GM19468 (cell line): ENCODE results near the gene NDRG3.
"Not testable (repeated sequence)": the region's sequence is repeated elsewhere in the genome, so short reads cannot be mapped to it uniquely, and the experiment has no call there.

Experiments
- ATAC-seq: cut with Tn5 transposase; IDR thresholded peaks from one replicate; pipeline ENCODE4 v1.9.1; 2021; ENCODE audit warnings: mild to moderate bottlenecking, moderate library complexity, moderate number of reproducible peaks; ENCODE audit not compliant: unreplicated experiment; ENCODE audit errors: extremely low read depth

The NDRG3 gene

GRCh38 chr20:36647196-36648121 lies 98.4 kb downstream of the NDRG3 start:
- no peak for ATAC-seq

GRCh38 chr20:36646678-36647077 lies 99.2 kb downstream of the NDRG3 start:
- no peak for ATAC-seq

- ATAC-seq, result no peak
Measured at GRCh38 chr20:36645998-36646397, 99.9 kb downstream of the NDRG3 start, which contains the start of gene SLA2. SLA2 (minus strand) TSS chr20:36646196; CDS start chr20:36641335, 4,861 bp downstream.

- ATAC-seq, result no peak
Measured at GRCh38 chr20:36645353-36645752, 100.5 kb downstream of the NDRG3 start.

- ATAC-seq, result no peak
Measured at GRCh38 chr20:36644706-36645095, 101.2 kb downstream of the NDRG3 start.

- no peak for ATAC-seq
Measured at GRCh38 chr20:36644032-36644705, 101.7 kb downstream of the NDRG3 start.

- ATAC-seq, result no peak
Measured at GRCh38 chr20:36642136-36642535, 103.8 kb downstream of the NDRG3 start.

- no peak for ATAC-seq
Measured at GRCh38 chr20:36641506-36641843, 104.4 kb downstream of the NDRG3 start.

- ATAC-seq, result not testable (repeated sequence)
Measured at GRCh38 chr20:36638876-36639400, 107.0 kb downstream of the NDRG3 start.

- ATAC-seq, result no peak
Measured at GRCh38 chr20:36634342-36634741, 111.5 kb downstream of the NDRG3 start.

GRCh38 chr20:36633285-36633772 lies 112.6 kb downstream of the NDRG3 start:
- no peak for ATAC-seq

- ATAC-seq, result no peak
Measured at GRCh38 chr20:36632487-36633284, 113.2 kb downstream of the NDRG3 start.

- ATAC-seq, result no peak
Measured at GRCh38 chr20:36632147-36632486, 113.8 kb downstream of the NDRG3 start.

- no peak for ATAC-seq
Measured at GRCh38 chr20:36631646-36632045, 114.2 kb downstream of the NDRG3 start.

GRCh38 chr20:36629719-36630681 lies 115.9 kb downstream of the NDRG3 start:
- no peak for ATAC-seq

- no peak for ATAC-seq
Measured at GRCh38 chr20:36628076-36628475, 117.8 kb downstream of the NDRG3 start.

- no peak for ATAC-seq
Measured at GRCh38 chr20:36624944-36625324, 121.0 kb downstream of the NDRG3 start.

- no peak for ATAC-seq
Measured at GRCh38 chr20:36624068-36624943, 121.6 kb downstream of the NDRG3 start.
